Measurements from ENCODE around the gene RITA1. TPM values are rescaled to one million over a fixed set of nuclear protein-coding genes. Genes with fewer than 3 reads are reported as not detected.
A peak's percentile ranks its signal among the peaks of the same experiment; 100 is the strongest.

Gene RITA1
- polyA plus RNA-seq, 2 of the 4 experiments (the other 2 are of a cell fraction): 18.6 to 20.5 TPM

DNA sequence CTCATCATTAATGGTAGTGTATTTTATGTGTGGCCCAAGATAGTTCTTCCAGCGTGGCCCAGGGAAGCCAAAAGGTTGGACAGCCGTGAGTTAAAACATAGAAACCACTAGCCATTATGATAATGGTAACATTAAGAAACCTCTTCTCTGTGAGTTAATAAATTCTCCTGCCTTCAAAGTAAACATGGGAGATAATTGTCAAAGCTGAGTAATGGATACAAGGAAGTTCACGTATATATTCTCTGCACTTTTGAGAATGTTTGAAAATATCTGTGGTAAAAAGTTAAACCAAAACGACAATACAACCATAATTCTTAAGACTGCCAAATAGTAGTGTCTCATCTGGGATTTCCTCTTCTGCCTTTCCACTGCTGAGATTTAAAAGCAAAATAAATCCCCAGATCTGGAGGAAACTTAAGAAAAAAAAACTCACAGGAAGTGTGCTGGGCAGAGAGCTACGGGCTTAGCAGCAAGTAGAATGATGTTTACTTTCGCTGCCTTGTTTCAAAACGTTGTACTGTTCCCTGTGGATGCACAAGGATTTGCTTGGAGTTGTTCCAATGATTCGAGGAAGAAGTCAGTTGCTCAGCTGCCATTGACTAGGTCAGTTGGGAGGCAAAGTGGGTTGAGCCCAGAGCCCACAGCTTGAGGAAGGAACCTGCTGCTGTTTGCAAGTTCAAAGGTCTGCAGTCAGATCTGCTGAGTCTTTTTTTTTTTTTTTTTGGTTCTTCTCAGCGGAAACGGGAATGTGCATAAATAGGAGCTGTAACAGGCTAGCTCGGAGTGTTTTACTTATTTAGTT, 37.4 kb downstream of the RITA1 start (continued):
- TF ChIP-seq PBX3 (IDR thresholded peaks at IDR 0.05): no peak
- TF ChIP-seq GATA3 (IDR thresholded peaks at IDR 0.05; ENCODE audit: borderline replicate concordance): no peak
- no peak for TF ChIP-seq POLR2AphosphoS2 (conservative IDR thresholded peaks at IDR 0.05; ENCODE audit: low read length)
- TF ChIP-seq KDM1A (IDR thresholded peaks at IDR 0.05; ENCODE audit: low read depth): no peak
- TF ChIP-seq ELK1 (IDR thresholded peaks at IDR 0.05; ENCODE audit: low read depth, low read length): no peak
- TF ChIP-seq, protein P1, sequence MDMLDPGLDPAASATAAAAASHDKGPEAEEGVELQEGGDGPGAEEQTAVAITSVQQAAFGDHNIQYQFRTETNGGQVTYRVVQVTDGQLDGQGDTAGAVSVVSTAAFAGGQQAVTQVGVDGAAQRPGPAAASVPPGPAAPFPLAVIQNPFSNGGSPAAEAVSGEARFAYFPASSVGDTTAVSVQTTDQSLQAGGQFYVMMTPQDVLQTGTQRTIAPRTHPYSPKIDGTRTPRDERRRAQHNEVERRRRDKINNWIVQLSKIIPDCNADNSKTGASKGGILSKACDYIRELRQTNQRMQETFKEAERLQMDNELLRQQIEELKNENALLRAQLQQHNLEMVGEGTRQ (IDR thresholded peaks at IDR 0.05): no peak
- no peak for TF ChIP-seq HOXA7 (CRISPR knock-in tag; IDR thresholded peaks at IDR 0.05)
- no peak for TF ChIP-seq HES2 (IDR thresholded peaks at IDR 0.05)
- TF ChIP-seq, protein P2, sequence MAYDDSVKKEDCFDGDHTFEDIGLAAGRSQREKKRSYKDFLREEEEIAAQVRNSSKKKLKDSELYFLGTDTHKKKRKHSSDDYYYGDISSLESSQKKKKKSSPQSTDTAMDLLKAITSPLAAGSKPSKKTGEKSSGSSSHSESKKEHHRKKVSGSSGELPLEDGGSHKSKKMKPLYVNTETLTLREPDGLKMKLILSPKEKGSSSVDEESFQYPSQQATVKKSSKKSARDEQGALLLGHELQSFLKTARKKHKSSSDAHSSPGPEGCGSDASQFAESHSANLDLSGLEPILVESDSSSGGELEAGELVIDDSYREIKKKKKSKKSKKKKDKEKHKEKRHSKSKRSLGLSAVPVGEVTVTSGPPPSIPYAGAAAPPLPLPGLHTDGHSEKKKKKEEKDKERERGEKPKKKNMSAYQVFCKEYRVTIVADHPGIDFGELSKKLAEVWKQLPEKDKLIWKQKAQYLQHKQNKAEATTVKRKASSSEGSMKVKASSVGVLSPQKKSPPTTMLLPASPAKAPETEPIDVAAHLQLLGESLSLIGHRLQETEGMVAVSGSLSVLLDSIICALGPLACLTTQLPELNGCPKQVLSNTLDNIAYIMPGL (CRISPR knock-in tag; IDR thresholded peaks at IDR 0.05; ENCODE audit: borderline replicate concordance): no peak
- TF ChIP-seq MYC (IDR thresholded peaks at IDR 0.05; ENCODE audit: borderline replicate concordance, low read length): no peak
- TF ChIP-seq CEBPB (IDR thresholded peaks at IDR 0.05): peak in 1 of 2 experiments; percentile 20; a peak in 1 of 4 replicates
- TF ChIP-seq NFE2L2 (conservative IDR thresholded peaks at IDR 0.05; ENCODE audit: low read length): no peak
- TF ChIP-seq TP53 (CRISPR knock-in tag; IDR thresholded peaks at IDR 0.05): no peak
- no peak for TF ChIP-seq ESRRA (IDR thresholded peaks at IDR 0.05; ENCODE audit: borderline replicate concordance, low read length)
- TF ChIP-seq EP300 (IDR thresholded peaks at IDR 0.05): no peak
- TF ChIP-seq EHMT2 (IDR thresholded peaks at IDR 0.05; ENCODE audit: low read depth): no peak
- TF ChIP-seq CHD4 (IDR thresholded peaks at IDR 0.05; ENCODE audit: borderline replicate concordance): no peak
- TF ChIP-seq ZSCAN20 (CRISPR knock-in tag; IDR thresholded peaks at IDR 0.05): no peak
- TF ChIP-seq ZC3H11A (IDR thresholded peaks at IDR 0.05): no peak
- TF ChIP-seq E2F6 (IDR thresholded peaks at IDR 0.05; ENCODE audit: borderline replicate concordance, low read depth): no peak
- no peak for TF ChIP-seq RCOR1 (IDR thresholded peaks at IDR 0.05; ENCODE audit: low read depth, low read length)
- TF ChIP-seq BCL3 (IDR thresholded peaks at IDR 0.05): no peak
- TF ChIP-seq, protein P3, sequence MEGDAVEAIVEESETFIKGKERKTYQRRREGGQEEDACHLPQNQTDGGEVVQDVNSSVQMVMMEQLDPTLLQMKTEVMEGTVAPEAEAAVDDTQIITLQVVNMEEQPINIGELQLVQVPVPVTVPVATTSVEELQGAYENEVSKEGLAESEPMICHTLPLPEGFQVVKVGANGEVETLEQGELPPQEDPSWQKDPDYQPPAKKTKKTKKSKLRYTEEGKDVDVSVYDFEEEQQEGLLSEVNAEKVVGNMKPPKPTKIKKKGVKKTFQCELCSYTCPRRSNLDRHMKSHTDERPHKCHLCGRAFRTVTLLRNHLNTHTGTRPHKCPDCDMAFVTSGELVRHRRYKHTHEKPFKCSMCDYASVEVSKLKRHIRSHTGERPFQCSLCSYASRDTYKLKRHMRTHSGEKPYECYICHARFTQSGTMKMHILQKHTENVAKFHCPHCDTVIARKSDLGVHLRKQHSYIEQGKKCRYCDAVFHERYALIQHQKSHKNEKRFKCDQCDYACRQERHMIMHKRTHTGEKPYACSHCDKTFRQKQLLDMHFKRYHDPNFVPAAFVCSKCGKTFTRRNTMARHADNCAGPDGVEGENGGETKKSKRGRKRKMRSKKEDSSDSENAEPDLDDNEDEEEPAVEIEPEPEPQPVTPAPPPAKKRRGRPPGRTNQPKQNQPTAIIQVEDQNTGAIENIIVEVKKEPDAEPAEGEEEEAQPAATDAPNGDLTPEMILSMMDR (IDR thresholded peaks at IDR 0.05): no peak
- no peak for TF ChIP-seq REST (IDR thresholded peaks at IDR 0.05)
- no peak for TF ChIP-seq TFCP2L1 (CRISPR knock-in tag; IDR thresholded peaks at IDR 0.05)
- no peak for TF ChIP-seq HEYL (CRISPR knock-in tag; IDR thresholded peaks at IDR 0.05)
- TF ChIP-seq RAD21 (conservative IDR thresholded peaks at IDR 0.05 in 1 of 2, IDR thresholded peaks at IDR 0.05 in 1 of 2): no peak
- 0 out of 2 replicates have a peak, but pooled peaks have one; percentile 54 for TF ChIP-seq HOXB5 (CRISPR knock-in tag; IDR thresholded peaks at IDR 0.05)
